GM21737 (cell line): ENCODE results near the gene ZMYND8.
"Not testable (repeated sequence)": the region's sequence is repeated elsewhere in the genome, so short reads cannot be mapped to it uniquely, and the experiment has no call there.

ENCODE experiments used
- ATAC-seq: cut with Tn5 transposase; IDR thresholded peaks from one replicate; pipeline ENCODE4 v1.9.1; 2021; ENCODE audit warnings: mild to moderate bottlenecking, moderate library complexity; ENCODE audit not compliant: unreplicated experiment

ZMYND8 gene

DNA sequence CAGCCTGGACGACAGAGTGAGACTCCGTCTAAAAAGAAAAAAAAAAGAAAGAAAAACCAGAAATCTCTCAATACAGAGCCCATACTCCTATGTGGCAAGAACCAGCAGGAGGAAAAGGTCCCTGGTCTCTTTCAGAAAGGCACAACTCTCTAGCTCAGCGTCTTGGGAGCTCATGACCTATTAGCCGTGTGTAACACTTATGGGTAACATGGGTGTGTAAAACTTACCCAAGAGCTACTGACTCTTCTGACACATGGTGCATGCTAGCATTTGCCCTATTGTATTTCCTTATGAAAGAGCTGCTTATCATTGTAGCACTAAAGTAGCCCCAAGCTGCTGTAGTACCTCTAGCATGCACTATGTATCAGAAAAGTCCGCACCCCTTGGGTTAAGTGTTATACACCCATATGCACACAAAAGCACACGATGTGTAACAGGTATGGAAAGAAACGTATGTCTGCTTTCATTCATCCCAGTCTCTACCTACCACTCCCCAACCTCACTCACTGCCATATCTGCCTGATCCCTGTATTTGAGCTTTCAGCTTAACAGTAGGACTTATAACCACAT, 85.4 kb downstream of the ZMYND8 start:
- ATAC-seq, result no peak

DNA sequence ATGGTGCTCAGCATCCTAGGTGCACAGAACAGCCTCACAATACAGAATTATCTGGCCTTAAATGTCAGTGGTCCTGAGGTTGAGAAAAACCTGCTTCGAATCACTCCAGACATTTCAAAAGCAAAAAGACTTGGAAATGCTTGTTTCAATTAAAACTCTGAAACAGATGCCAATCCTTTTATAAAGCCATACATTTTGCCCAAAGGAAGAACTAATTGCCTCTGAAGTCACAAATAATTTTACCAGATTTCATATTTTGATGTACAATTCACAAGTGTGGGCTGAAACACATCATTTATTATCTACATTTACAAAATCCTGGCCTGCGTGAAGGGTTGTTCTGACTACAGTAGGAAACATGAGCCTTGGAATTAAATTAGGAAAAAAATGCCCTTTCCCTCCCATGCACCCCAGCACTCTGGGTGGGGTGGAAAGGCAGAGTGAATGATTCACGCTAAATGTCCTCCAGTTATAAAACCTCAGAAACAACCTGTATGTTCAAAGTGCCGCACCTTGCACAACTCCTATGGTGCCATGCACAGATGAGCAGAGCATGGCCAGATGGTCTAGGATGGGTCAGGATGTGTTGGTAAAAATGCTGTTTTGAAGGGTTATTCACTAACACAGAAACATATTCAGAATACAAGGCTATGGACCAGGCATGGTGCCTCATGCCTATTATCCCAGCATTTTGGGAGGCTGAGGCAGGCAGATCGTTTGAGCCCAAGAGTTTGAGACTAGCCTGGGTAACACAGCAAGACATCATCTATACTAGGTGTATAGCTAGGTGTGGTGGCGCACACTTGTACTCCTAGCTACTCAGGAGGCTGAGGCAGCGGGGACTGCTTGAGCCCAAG, 87.0 kb downstream of the ZMYND8 start:
- no peak for ATAC-seq

GRCh38 chr20:47267621-47268020, 88.9 kb downstream of the ZMYND8 start:
- ATAC-seq, result no peak

- no peak for ATAC-seq
Measured at GRCh38 chr20:47266847-47267515, 89.5 kb downstream of the ZMYND8 start.

- ATAC-seq, result no peak
Measured at GRCh38 chr20:47265984-47266383, 90.5 kb downstream of the ZMYND8 start.

DNA sequence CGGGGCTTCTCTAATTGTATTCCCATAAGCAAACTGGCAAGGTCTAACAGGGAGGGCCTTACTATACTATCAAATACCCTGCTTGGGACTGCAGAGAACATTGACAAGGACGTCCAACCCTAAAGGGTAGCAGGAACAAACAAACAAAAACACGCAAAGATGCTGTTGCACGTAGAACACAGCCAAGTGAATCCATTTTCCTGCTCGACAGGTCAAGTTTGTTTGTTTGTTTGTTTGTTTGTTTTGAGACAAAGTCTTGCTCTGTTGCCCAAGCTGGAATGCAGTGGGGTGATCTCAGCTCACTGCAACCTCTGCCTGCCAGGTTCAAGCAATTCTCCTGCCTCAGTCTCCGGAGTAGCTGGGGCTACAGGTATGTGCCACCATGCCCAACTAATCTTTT, 91.3 kb downstream of the ZMYND8 start:
- no peak for ATAC-seq

DNA sequence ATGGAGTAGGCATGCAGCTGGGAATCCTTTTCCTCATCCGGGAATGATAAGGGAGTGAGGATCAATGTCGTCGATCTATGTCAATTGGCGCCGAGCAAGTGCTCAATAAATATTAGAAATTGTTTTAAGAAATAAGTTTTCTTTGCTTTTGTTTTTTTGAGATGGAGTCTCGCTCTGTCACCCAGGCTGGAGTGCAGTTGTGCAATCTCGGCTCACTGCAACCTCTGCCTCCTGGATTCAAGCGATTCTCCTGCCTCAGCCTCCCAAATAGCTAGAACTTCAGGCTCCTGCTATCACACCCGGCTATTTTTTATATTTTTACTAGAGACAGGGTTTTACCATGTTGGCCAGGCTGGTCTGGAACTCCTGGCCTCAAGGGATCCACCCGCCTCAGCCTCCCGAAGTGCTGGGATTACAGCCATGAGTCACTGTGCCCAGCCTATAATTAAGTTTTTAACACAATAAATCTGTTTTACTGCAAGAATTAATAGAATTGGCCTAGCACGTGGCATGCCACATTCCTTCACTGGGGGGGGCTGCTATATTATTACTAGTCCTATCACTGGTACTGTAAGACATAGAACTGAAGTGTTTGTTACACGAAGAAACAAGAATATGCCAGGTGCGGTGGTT, 92.2 kb downstream of the ZMYND8 start:
- not testable (repeated sequence) for ATAC-seq

- ATAC-seq, result no peak
Measured at GRCh38 chr20:47263465-47264084, 92.9 kb downstream of the ZMYND8 start.

GRCh38 chr20:47263080-47263464, 93.4 kb downstream of the ZMYND8 start:
- no peak for ATAC-seq

DNA sequence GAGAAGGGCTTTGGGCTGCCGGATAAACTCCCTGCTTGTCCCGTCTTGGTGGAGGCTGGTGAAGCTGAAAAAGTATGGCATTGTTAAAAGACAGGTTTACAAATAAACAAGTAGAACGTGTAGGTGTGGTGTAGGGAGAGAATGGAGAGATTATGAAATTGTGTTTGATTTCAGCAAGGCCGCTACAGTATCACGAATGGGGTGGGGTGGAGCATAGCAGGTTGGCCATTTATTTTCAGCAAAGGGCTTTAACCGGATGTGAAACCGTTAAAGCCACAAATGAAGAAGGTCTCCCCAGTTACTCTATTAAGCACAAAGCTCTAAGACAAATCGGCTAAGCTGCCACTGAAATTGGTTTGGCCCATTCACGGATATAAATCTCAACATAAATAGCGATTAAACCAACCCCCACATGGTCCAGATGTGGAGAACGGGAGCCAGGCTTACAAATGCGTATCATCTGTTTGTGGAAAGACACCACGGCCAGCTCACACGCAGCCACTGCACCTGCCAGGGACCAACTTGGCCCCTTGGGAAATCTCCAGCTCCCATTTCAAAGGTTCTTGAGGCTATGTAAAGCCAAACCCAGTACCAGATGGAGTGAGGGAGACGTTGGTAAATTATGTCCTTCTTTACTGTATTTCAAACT, 94.0 kb downstream of the ZMYND8 start:
- ATAC-seq, result peak; percentile 47

- ATAC-seq, result peak; percentile 2
Measured at GRCh38 chr20:47262008-47262364, 94.5 kb downstream of the ZMYND8 start.

DNA sequence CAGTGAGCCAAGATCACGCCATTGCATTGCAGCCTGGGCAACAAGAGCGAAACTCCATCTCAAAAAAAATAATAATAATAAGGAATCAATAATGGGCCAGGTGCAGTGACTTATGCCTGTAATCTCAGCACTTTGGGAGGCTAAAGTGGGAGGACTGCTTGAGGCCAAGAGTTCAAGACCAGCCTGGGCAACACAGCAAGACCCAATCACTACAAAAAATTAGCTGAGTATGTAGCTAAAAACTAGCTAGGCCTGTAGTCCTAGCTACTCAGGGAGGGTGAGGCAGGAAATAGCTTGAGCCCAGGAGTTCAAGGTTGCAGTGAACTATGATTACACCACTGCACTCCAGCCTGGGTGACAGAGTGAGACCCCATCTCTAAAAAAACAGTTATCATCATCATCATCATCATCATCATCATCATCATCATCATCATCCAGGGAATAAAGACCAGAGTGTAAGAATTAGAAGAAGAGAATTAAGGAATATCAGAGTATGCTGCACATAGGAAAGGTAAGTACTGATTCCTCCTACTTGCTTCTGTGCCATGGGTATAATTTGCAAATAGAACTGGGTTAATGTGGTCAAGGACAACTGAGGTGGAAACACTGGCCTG, 95.2 kb downstream of the ZMYND8 start:
- ATAC-seq, result not testable (repeated sequence)

DNA sequence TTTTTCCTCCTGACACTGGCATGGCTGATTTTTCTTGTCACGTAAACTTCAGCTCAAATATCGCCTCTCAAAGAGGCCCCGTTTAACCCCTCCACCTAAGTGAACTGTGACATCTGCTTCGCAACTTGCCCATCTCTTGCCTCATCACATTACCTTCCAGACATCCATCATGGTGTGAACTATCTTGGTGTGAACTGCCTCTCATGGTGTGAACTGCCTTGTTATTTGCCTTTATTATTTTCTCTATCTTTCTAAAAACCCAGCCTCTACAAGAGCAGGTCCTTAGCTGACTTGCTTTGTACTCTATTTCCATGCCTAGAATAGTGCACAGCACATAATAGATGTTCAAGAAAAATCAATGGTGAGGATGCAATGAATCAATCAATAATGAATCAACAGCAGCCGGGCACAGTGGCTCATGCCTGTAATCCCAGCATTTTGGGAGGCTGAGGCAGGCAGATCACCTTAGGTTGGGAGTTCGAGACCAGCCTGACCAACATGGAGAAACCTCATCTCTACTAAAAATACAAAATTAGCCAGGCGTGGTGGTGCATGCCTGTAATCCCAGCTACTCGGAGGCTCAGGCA, 95.9 kb downstream of the ZMYND8 start:
- ATAC-seq, result not testable (repeated sequence)

GRCh38 chr20:47258745-47259695, 97.5 kb downstream of the ZMYND8 start:
- ATAC-seq, result no peak

DNA sequence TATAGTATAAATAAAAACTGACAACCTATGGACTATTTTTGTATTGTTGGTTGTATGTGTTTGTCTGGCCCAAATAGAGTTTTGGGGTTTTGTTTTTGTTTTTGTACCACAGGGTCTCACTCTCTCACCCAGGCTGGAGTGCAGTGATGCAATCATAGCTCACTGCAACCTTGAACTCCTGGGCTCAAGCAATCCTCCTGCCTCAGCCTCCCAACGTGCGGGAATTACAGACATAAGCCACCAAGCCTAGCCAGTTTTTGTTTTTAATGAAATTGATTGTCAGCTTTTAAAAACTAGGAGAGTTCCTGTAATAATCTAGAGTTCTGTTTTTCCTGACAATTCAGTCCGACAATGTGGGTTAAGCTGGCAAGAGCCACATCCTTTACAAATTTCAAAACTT, 98.7 kb downstream of the ZMYND8 start:
- no peak for ATAC-seq

DNA sequence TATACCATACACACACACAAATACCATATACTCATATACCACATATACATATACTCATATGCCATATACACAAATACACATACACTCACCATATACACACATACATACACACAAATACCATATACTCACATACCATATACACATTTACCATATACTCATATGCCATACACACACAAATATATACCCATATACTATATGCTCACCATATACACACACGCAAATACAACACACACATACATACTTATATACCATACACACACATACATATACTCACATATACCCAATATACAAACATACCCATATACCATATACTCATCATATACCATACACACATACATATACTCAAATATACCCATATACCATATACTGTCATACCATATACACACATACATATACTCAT, 99.2 kb downstream of the ZMYND8 start:
- no peak for ATAC-seq

DNA sequence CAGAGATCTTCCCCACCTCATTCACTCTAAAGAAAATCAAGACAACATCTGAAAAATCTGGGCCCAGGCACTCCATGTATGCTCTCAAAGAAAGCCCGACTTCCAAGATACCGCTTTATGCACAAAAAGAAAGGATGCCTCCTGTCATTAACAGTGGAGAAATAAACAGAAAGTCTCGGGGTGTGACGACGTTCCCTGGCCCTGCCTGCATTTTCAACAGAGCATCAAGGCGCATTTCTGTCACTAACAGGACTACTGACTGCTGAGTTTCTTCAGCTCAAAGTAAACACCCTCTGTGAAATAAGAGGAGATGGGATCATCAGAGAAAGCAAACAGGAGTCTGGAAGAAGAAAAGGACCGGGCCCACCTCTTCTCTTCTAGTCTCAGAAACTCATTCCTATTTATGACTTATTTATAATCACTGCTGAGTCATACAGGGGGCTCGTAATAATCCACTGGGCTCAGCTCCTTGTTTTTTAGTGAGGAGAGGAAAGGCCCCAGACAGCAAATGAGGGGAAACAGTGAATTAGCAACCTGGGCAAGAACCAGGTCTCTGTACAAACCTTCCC, 99.7 kb downstream of the ZMYND8 start:
- ATAC-seq, result no peak

GRCh38 chr20:47253872-47254271, 102.6 kb downstream of the ZMYND8 start:
- ATAC-seq, result no peak
